ENCODE results near the gene ANAPC15. TPM values are rescaled to one million over a fixed set of nuclear protein-coding genes. Genes with fewer than 3 reads are reported as not detected.

The ANAPC15 gene
- total RNA-seq, 4 donors from 2014 or later, result 13.2 to 26.9 (median 22.8) TPM

- DNase-seq (ENCODE audit: low spot score) (no peak), ATAC-seq (ENCODE audit: low FRiP score) (peak; percentile 3)
- TF ChIP-seq CTCF (IDR thresholded peaks at IDR 0.05), result no peak
These were observed 698 bp upstream of the ANAPC15 start for GRCh38 chr11:72112978-72113808.

- TF ChIP-seq CTCF (IDR thresholded peaks at IDR 0.05), result no peak
- DNase-seq (ENCODE audit: low spot score) (no peak), ATAC-seq (ENCODE audit: low FRiP score) (peak; percentile 1)
These were observed 974 bp downstream of the ANAPC15 start for GRCh38 chr11:72111300-72112142.

GRCh38 chr11:72105888-72106287, 6.6 kb downstream of the ANAPC15 start, which contains the start of gene TOMT:
TSS of gene TOMT (plus strand) at chr11:72105924. CDS start at chr11:72105952, 28 bp downstream.
- no peak for TF ChIP-seq CTCF (IDR thresholded peaks at IDR 0.05)
- DNase-seq (ENCODE audit: low spot score) (no peak), ATAC-seq (ENCODE audit: low FRiP score) (no peak)

GRCh38 chr11:72103754-72104167, 8.7 kb downstream of the ANAPC15 start:
- no peak for DNase-seq (ENCODE audit: low spot score)
- no peak for TF ChIP-seq CTCF (IDR thresholded peaks at IDR 0.05)
- ATAC-seq (ENCODE audit: low FRiP score), result no peak

GRCh38 chr11:72102946-72103753, 9.3 kb downstream of the ANAPC15 start, which contains the start of gene LAMTOR1:
TSS of gene LAMTOR1 (minus strand) at chr11:72103297. CDS start at chr11:72103224, 73 bp downstream.
- peak; percentile 99 for ATAC-seq (ENCODE audit: low FRiP score)
- peak in 1 of 3 donors; percentile 62 for TF ChIP-seq CTCF (IDR thresholded peaks at IDR 0.05)
- peak; percentile 99 for DNase-seq (ENCODE audit: low spot score)

- ATAC-seq (ENCODE audit: low FRiP score) (no peak), DNase-seq (ENCODE audit: low spot score) (no peak)
- no peak for TF ChIP-seq CTCF (IDR thresholded peaks at IDR 0.05)
These were observed 9.9 kb downstream of the ANAPC15 start for GRCh38 chr11:72102631-72102945.

Data from omental fat pad (tissue), 4 donors.